Measurements from ENCODE around the gene PMF1.
"Not testable (repeated sequence)": the region's sequence is repeated elsewhere in the genome, so short reads cannot be mapped to it uniquely, and the experiment has no call there.

- not testable (repeated sequence) for TF ChIP-seq CTCF (IDR thresholded peaks at IDR 0.05; ENCODE audit: low read length); EZH2 (IDR thresholded peaks at IDR 0.05; ENCODE audit: borderline replicate concordance, low read length)
These were observed 26.2 kb upstream of the PMF1 start for GRCh38 chr1:156186347-156187177.

Measured in OCI-LY1 (cell line).